HCT116 (cell line): ENCODE results near the gene SYT4. TPM values are rescaled to one million over a fixed set of nuclear protein-coding genes. Genes with fewer than 3 reads are reported as not detected.

Experiments
- ATAC-seq: fragments of 200-7000 bp; cut with Tn5 transposase; 2 replicates; pipeline ENCODE4 v1.9.1; 2020; ENCODE audit warnings: mild to moderate bottlenecking, moderate library complexity
- BruUV-seq: library from RNA; stranded (reverse); fragments of 400-500 nt; replicated peaks from 2 replicates; lab custom pipeline; 2021; lab: Mats Ljungman, UMichigan
- CTCF ChIA-PET: fragments of 300-600 bp; sonication (Branson Sonifier 250); formaldehyde crosslinking; loops from one replicate; lab custom pipeline; 2021; ENCODE audit warnings: antibody characterized with exemption; lab: Charles Lee
- POLR2A ChIA-PET: fragments of 300-600, 350-600 bp; sonication (Branson Sonifier 250); formaldehyde crosslinking; loops from one replicate; lab custom pipeline; 2021; ENCODE audit warnings: antibody characterized with exemption; lab: Charles Lee
- RAD21 ChIA-PET, 2 experiments: fragments of 300-600 bp; sonication (Branson Sonifier 250); formaldehyde crosslinking; loops; one replicate each; lab custom pipeline; 2023; ENCODE audit warnings: low total read pairs in 2 of 2; ENCODE audit not compliant: uncharacterized antibody in 2 of 2, unreplicated experiment in 2 of 2, low non-redundant PET in 1 of 2; lab: Charles Lee
- DNase-seq: peaks from one replicate; pipeline ENCODE4 v3.0.0-alpha.2; 2010; ENCODE audit warnings: low read depth, low spot score
- H2AFZ ChIP-seq: fragments of 200-600 bp; shearing (Covaris generic), sonication (generic); 2 replicates; pipeline ENCODE4 v1.6.1; 2017; ENCODE audit warnings: low read depth, mixed run types, mixed read lengths, antibody characterized with exemption, low read length; ENCODE audit not compliant: poor library complexity, severe bottlenecking
- H3K27ac ChIP-seq: 2 replicates; pipeline ENCODE4 v1.5.1; 2012; ENCODE audit warnings: low read depth, low read length
- H3K27me3 ChIP-seq: fragments of 200-600 bp; sonication (generic); 2 replicates; pipeline ENCODE4 v1.6.1; 2016; ENCODE audit warnings: mixed run types, low read length, mixed read lengths; ENCODE audit not compliant: insufficient read depth
- H3K36me3 ChIP-seq, 2 experiments: fragments of 200-500 bp in 1 of 2; fragments of 200-600 bp in 1 of 2; sonication (Bioruptor generic) in 1 of 2; sonication (generic) in 1 of 2; 2 replicates each; pipeline versions ENCODE4 v1.5.1 to v1.6.1; 2014 to 2016; ENCODE audit warnings: low read length in 2 of 2, inconsistent platforms in 1 of 2, mixed read lengths in 1 of 2, mixed run types in 1 of 2; ENCODE audit not compliant: insufficient read depth in 2 of 2, control insufficient read depth in 1 of 2
- H3K4me1 ChIP-seq, 2 experiments: fragments of 200-600 bp in 1 of 2; sonication (generic) in 1 of 2; 2 replicates each; pipeline versions ENCODE4 v1.5.1 to v1.6.1; 2012 to 2017; ENCODE audit warnings: low read length in 2 of 2, inconsistent platforms in 1 of 2, mild to moderate bottlenecking in 1 of 2, mixed read lengths in 1 of 2, mixed run types in 1 of 2, moderate library complexity in 1 of 2; ENCODE audit not compliant: insufficient read depth in 2 of 2, control insufficient read depth in 1 of 2
- H3K4me2 ChIP-seq: fragments of 200-600 bp; sonication (generic); 2 replicates; pipeline ENCODE4 v1.6.1; 2017; ENCODE audit warnings: mixed run types, low read length, mixed read lengths
- H3K4me3 ChIP-seq, 2 experiments: fragments of 200-600 bp in 1 of 2; sonication (generic) in 1 of 2; replicated peaks in 1 of 2; 2 replicates each; pipeline ENCODE4 v1.5.1; 2011 to 2016; ENCODE audit warnings: low read length in 2 of 2, control low read depth in 1 of 2, low read depth in 1 of 2, mild to moderate bottlenecking in 1 of 2, mixed read lengths in 1 of 2, mixed run types in 1 of 2
- H3K79me2 ChIP-seq: fragments of 200-600 bp; sonication (generic); 2 replicates; pipeline ENCODE4 v1.6.1; 2017; ENCODE audit warnings: mild to moderate bottlenecking, mixed run types, low read length, moderate library complexity, mixed read lengths; ENCODE audit not compliant: insufficient read depth
- H3K9ac ChIP-seq: fragments of 200-600 bp; sonication (generic); 2 replicates; pipeline ENCODE4 v1.6.1; 2016; ENCODE audit warnings: low read length, mixed read lengths
- H3K9me2 ChIP-seq: fragments of 200-600 bp; sonication (generic), shearing (Covaris generic); 2 replicates; pipeline ENCODE4 v1.6.1; 2017; ENCODE audit warnings: mixed run types, mild to moderate bottlenecking, moderate library complexity; ENCODE audit not compliant: insufficient read depth
- H3K9me3 ChIP-seq, 2 experiments: fragments of 200-500 bp in 1 of 2; fragments of 200-600 bp in 1 of 2; sonication (Bioruptor generic) in 1 of 2; sonication (generic) in 1 of 2; 2 replicates each; pipeline ENCODE4 v1.6.1; 2014 to 2017; ENCODE audit warnings: low read length in 2 of 2, mixed read lengths in 2 of 2, inconsistent platforms in 1 of 2, low read depth in 1 of 2, mild to moderate bottlenecking in 1 of 2, mixed run types in 1 of 2, moderate library complexity in 1 of 2; ENCODE audit not compliant: control insufficient read depth in 1 of 2, insufficient read depth in 1 of 2
- H4K20me1 ChIP-seq: fragments of 200-600 bp; sonication (generic), shearing (Covaris generic); 2 replicates; pipeline ENCODE4 v1.6.1; 2017; ENCODE audit warnings: mixed run types, mild to moderate bottlenecking, moderate library complexity; ENCODE audit not compliant: insufficient read depth
- CBX3 ChIP-seq: IDR thresholded peaks from 2 replicates; pipeline ENCODE4 v1.6.1; 2012; ENCODE audit warnings: low read depth
- CEBPB ChIP-seq: IDR thresholded peaks from 2 replicates; pipeline ENCODE4 v1.6.1; 2012; ENCODE audit warnings: low read depth
- ELF1 ChIP-seq: IDR thresholded peaks from 2 replicates; pipeline ENCODE4 v1.6.1; 2012; ENCODE audit warnings: low read depth, borderline replicate concordance
- EZH2phosphoT487 ChIP-seq: fragments of 200-600 bp; IDR thresholded peaks from 2 replicates; pipeline ENCODE4 v1.6.1; 2018; ENCODE audit warnings: antibody characterized with exemption, borderline replicate concordance
- FOSL1 ChIP-seq: IDR thresholded peaks from 2 replicates; pipeline ENCODE4 v1.6.1; 2012; ENCODE audit warnings: low read depth
- JUND ChIP-seq: IDR thresholded peaks from 2 replicates; pipeline ENCODE4 v1.6.1; 2012
- POLR2AphosphoS5 ChIP-seq: IDR thresholded peaks from 2 replicates; pipeline ENCODE4 v1.6.1; 2011; ENCODE audit warnings: mild to moderate bottlenecking, low read depth, low read length, moderate library complexity
- RAD21 ChIP-seq: IDR thresholded peaks from 2 replicates; pipeline ENCODE4 v1.6.1; 2012; ENCODE audit warnings: low read depth, mild to moderate bottlenecking
- SIN3A ChIP-seq: IDR thresholded peaks from 2 replicates; pipeline ENCODE4 v1.6.1; 2012; ENCODE audit warnings: low read depth
- SRF ChIP-seq: IDR thresholded peaks from 2 replicates; pipeline ENCODE4 v1.6.1; 2012; ENCODE audit warnings: low read depth
- TCF7L2 ChIP-seq: IDR thresholded peaks from 2 replicates; pipeline ENCODE4 v1.7.0; 2011; ENCODE audit warnings: borderline replicate concordance, inconsistent platforms; ENCODE audit not compliant: insufficient read depth, insufficient read length; ENCODE audit errors: extremely low read depth
- YY1 ChIP-seq: IDR thresholded peaks from 2 replicates; pipeline ENCODE4 v1.6.1; 2011; ENCODE audit warnings: low read length, low read depth, moderate library complexity, mild to moderate bottlenecking; ENCODE audit not compliant: insufficient replicate concordance; ENCODE audit errors: extremely low read depth
- ZNF274 ChIP-seq: fragments of 200-500 bp; sonication (Bioruptor generic); IDR thresholded peaks from 2 replicates; pipeline ENCODE4 v1.6.1; 2014; ENCODE audit warnings: mild to moderate bottlenecking, low read depth, low read length, inconsistent platforms
- intact Hi-C: fragments of 100-400 bp; cut with micrococcal nuclease; formaldehyde crosslinking; loops from 2 replicates; pipeline ENCODE4 v1.10.0; 2022
- total RNA-seq: library from RNA; stranded (reverse); gene quantifications from one replicate; pipeline ENCODE4 v1.2.1, GENCODE V29; 2021; ENCODE audit not compliant: unreplicated experiment
- TF ChIP-seq, protein P1 (sequence below): IDR thresholded peaks from 2 replicates; pipeline ENCODE4 v1.6.1; 2012

SYT4 gene
- total RNA-seq, 1 experiment from 2014 or later = not detected

DNA sequence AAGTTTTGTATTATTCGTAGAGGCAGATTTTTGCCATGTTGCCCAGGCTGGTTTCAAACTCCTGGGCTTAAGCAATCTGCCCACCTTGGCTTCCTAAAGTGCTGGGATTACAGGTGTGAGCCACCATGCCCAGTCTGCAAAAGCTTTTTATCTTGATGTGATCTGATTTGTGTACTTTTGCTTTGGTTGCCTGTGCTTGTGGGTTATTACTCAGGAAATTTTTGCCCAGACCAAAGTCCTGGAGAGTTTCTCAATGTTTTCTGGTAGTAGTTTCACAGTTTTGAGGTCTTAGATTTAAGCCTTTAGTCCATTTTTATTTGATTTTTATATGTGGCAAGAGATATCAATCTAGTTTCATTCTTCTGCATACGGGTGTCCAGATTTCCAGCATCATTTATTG lies 42.4 kb downstream of the SYT4 start:
- H4K20me1 ChIP-seq = no peaks in the 10 kb centered on the region
- TF ChIP-seq ELF1 = no peak
- TF ChIP-seq CEBPB = no peak
- no peak for TF ChIP-seq SIN3A
- TF ChIP-seq EZH2phosphoT487 = no peak
- TF ChIP-seq CBX3 = no peak
- TF ChIP-seq RAD21 = no peak
- no peak for TF ChIP-seq JUND
- TF ChIP-seq YY1 = no peak
- TF ChIP-seq FOSL1 = no peak
- no peak for TF ChIP-seq POLR2AphosphoS5
- TF ChIP-seq, protein P1, sequence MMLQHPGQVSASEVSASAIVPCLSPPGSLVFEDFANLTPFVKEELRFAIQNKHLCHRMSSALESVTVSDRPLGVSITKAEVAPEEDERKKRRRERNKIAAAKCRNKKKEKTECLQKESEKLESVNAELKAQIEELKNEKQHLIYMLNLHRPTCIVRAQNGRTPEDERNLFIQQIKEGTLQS = no peak
- no peak for TF ChIP-seq ZNF274
- no peak for TF ChIP-seq TCF7L2
- TF ChIP-seq SRF = no peak
- no peaks in the 10 kb centered on the region for H3K9me2 ChIP-seq
- ATAC-seq = no peak
- H3K79me2 ChIP-seq = no peaks in the 10 kb centered on the region
- no peaks in the 10 kb centered on the region for H3K27me3 ChIP-seq
- H3K4me2 ChIP-seq = no peak overlapping the region
- intact Hi-C loops = no loop called here
- H3K36me3 ChIP-seq = no peaks in the 10 kb centered on the region; a peak in 1 of 4 replicates
- ChIA-PET POLR2A (no interaction called here), RAD21 (no interaction called here), CTCF (no interaction called here)
- H3K4me1 ChIP-seq = no peaks in the 10 kb centered on the region
- no TSS peak for BruUV-seq
- no peak overlapping the region for H3K9ac ChIP-seq
- H3K4me3 ChIP-seq = no peak overlapping the region
- no peak overlapping the region for H2AFZ ChIP-seq
- H3K9me3 ChIP-seq = peaks cover 4 to 22% of the 10 kb centered on the region in 2 experiments; a peak in 2 of 4 replicates
- no peak overlapping the region for H3K27ac ChIP-seq
- no peak for DNase-seq
